Hepatocyte (in vitro differentiated cells): ENCODE data around the gene CORO2B. TPM values are rescaled to one million over a fixed set of nuclear protein-coding genes. Genes with fewer than 3 reads are reported as not detected.
A peak's percentile ranks its signal among the peaks of the same experiment; 100 is the strongest.

Source experiments
- DNase-seq: peaks from one replicate; pipeline ENCODE4 v3.0.0-alpha.2; 2016; ENCODE audit warnings: low spot score
- H2AFZ ChIP-seq: fragments of 200-600 bp; sonication (generic); 2 replicates; pipeline ENCODE4 v1.6.0; 2016; ENCODE audit warnings: antibody characterized with exemption, mild to moderate bottlenecking
- H3K27ac ChIP-seq: fragments of 200-600 bp; sonication (generic); 2 replicates; pipeline ENCODE4 v1.5.1; 2016; ENCODE audit warnings: mild to moderate bottlenecking
- H3K27me3 ChIP-seq: fragments of 200-600 bp; sonication (generic); 2 replicates; pipeline ENCODE4 v1.6.1; 2016
- H3K36me3 ChIP-seq: fragments of 200-600 bp; sonication (generic); replicated peaks from 2 replicates; pipeline ENCODE4 v1.5.1; 2016; ENCODE audit warnings: low read depth; ENCODE audit not compliant: insufficient read depth
- H3K4me1 ChIP-seq: fragments of 200-600 bp; sonication (generic); 2 replicates; pipeline ENCODE4 v1.5.1; 2016; ENCODE audit warnings: mild to moderate bottlenecking, moderate library complexity; ENCODE audit not compliant: insufficient read depth
- H3K4me2 ChIP-seq: fragments of 200-600 bp; sonication (generic); 2 replicates; pipeline ENCODE4 v1.6.0; 2016
- H3K4me3 ChIP-seq: fragments of 200-600 bp; sonication (generic); 2 replicates; pipeline ENCODE4 v1.5.1; 2016; ENCODE audit warnings: mild to moderate bottlenecking
- H3K79me2 ChIP-seq: fragments of 200-600 bp; sonication (generic); 2 replicates; pipeline ENCODE4 v1.6.0; 2017; ENCODE audit warnings: mild to moderate bottlenecking
- H3K9me2 ChIP-seq: fragments of 200-600 bp; sonication (generic); replicated peaks from 2 replicates; pipeline ENCODE4 v1.6.0; 2017; ENCODE audit warnings: mild to moderate bottlenecking; ENCODE audit not compliant: insufficient read depth
- H3K9me3 ChIP-seq: fragments of 200-600 bp; sonication (generic); 2 replicates; pipeline ENCODE4 v1.5.1; 2016; ENCODE audit warnings: low read depth, mild to moderate bottlenecking
- H4K20me1 ChIP-seq: fragments of 200-600 bp; sonication (generic); 2 replicates; pipeline ENCODE4 v1.6.0; 2016; ENCODE audit warnings: mild to moderate bottlenecking; ENCODE audit not compliant: insufficient read depth, poor library complexity, severe bottlenecking
- CTCF ChIP-seq: fragments of 200-600 bp; sonication (generic); IDR thresholded peaks from 2 replicates; pipeline ENCODE4 v1.5.1; 2016; ENCODE audit warnings: antibody characterized with exemption, mild to moderate bottlenecking; ENCODE audit not compliant: poor library complexity
- EZH2 ChIP-seq: fragments of 200-600 bp; sonication (generic); IDR thresholded peaks from 2 replicates; pipeline ENCODE4 v1.6.1; 2016; ENCODE audit warnings: antibody characterized with exemption, mild to moderate bottlenecking, borderline replicate concordance
- EZH2phosphoT487 ChIP-seq: fragments of 200-600 bp; sonication (generic); IDR thresholded peaks from one replicate; pipeline ENCODE4 v1.6.1; 2018; ENCODE audit warnings: antibody characterized with exemption, mild to moderate bottlenecking, low read depth, moderate library complexity; ENCODE audit not compliant: unreplicated experiment, severe bottlenecking
- WGBS: methylation state at CpG from one replicate; pipeline ENCODE4 v1.1.6; 2016; ENCODE audit warnings: low lambda C conversion rate; ENCODE audit errors: missing lambda C conversion rate; 5-methylcytosine and 5-hydroxymethylcytosine counted together
- polyA plus RNA-seq: library from polyadenylated mRNA; unstranded; fragments of >200 nt; fragmentation: Nextera tagmentation; extraction: Ambion mirVana; gene quantifications from 2 replicates; pipeline ENCODE4 v1.2.1, GENCODE V29; 2016
- total RNA-seq: library from RNA; depleted of rRNA; stranded (reverse); fragments of >200 nt; gene quantifications from 2 replicates; pipeline ENCODE4 v1.2.3, GENCODE V29; 2014

Gene CORO2B
- total and polyA plus RNA-seq, 2 experiments from 2014 or later, result 2.9 to 5.1 TPM

GRCh38 chr15:68542348-68542747 is 36.4 kb upstream of the CORO2B start:
- no peak for DNase-seq
- no peak overlapping the region for H3K27ac ChIP-seq

GRCh38 chr15:68542771-68543164 is 36.0 kb upstream of the CORO2B start:
- no peaks in the 10 kb centered on the region for H3K79me2 ChIP-seq
- no peaks in the 10 kb centered on the region for H3K9me3 ChIP-seq
- H3K9me2 ChIP-seq, result no peaks in the 10 kb centered on the region
- H2AFZ ChIP-seq, result no peak overlapping the region
- H3K4me2 ChIP-seq, result no peak overlapping the region
- no peak overlapping the region for H3K27ac ChIP-seq
- no peaks in the 10 kb centered on the region for H3K36me3 ChIP-seq
- no peaks in the 10 kb centered on the region for H4K20me1 ChIP-seq
- H3K4me3 ChIP-seq, result no peak overlapping the region
- H3K4me1 ChIP-seq, result no peaks in the 10 kb centered on the region
- no peaks in the 10 kb centered on the region for H3K27me3 ChIP-seq
- no peak for DNase-seq
- TF ChIP-seq EZH2, result no peak
- no peak for TF ChIP-seq CTCF
- TF ChIP-seq EZH2phosphoT487, result no peak
- 55% methylated on average over 4 of the region's 4 CpGs for WGBS

More at GRCh38 chr15:68542348-68542747, 36.4 kb upstream of the CORO2B start:
- H3K4me3 ChIP-seq, result no peak overlapping the region
- no peaks in the 10 kb centered on the region for H3K9me2 ChIP-seq
- H3K9me3 ChIP-seq, result no peaks in the 10 kb centered on the region
- TF ChIP-seq CTCF, result no peak
- TF ChIP-seq EZH2, result no peak
- TF ChIP-seq EZH2phosphoT487, result no peak
- H3K79me2 ChIP-seq, result no peaks in the 10 kb centered on the region
- no peak overlapping the region for H2AFZ ChIP-seq
- H4K20me1 ChIP-seq, result no peaks in the 10 kb centered on the region
- no peak overlapping the region for H3K4me2 ChIP-seq
- H3K36me3 ChIP-seq, result no peaks in the 10 kb centered on the region
- 69% methylated on average over 1 of the region's 1 CpG for WGBS
- no peaks in the 10 kb centered on the region for H3K27me3 ChIP-seq
- no peaks in the 10 kb centered on the region for H3K4me1 ChIP-seq

DNA sequence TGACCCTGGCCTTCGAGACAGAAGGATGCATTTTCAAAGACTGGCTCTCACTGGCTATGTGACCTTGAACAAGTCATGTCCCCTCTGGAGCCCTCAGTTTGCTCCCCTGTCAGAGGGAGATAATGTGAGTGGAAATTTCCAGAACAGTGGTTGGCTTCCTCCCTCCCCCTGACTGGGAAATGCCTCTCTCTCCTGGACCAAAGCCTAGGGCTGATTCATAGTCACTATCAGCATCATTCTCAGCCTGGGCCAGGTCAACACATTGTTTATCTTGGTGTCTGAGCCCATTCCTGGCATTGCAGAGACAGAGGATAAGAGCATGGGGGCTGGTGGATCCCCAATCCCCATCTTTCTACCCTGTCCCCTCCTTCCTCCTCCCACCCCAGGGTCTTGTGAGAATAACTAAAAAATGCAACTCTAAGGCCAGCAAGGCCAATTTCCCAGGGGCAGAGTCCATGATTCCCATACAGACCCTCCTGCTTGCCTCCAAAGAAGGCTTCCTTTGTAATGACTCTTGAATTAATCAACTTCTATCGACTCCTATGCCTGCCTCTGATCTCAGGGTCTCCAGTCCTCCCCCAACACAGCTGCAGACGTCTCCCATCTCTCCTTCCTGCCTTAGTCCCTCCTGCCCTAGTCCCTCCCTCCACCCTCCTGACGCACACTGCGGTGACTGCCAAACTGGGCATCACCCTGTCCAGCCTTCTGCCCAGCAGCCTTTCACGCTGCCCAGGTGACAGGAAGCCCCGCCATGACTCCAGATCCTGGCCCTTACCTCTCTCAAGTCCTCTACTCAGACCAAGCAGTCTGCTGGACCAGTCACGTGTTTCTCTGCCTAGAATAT is 35.4 kb upstream of the CORO2B start:
- Histone ChIP-seq H3K4me3 (no peak overlapping the region), H3K36me3 (no peaks in the 10 kb centered on the region), H4K20me1 (no peaks in the 10 kb centered on the region), H3K79me2 (no peaks in the 10 kb centered on the region), H3K9me3 (no peaks in the 10 kb centered on the region), H3K27me3 (no peaks in the 10 kb centered on the region), H3K9me2 (no peaks in the 10 kb centered on the region), H3K4me2 (no peak overlapping the region), H3K27ac (peak overlapping the region; percentile 23), H2AFZ (no peak overlapping the region), H3K4me1 (no peaks in the 10 kb centered on the region)
- TF ChIP-seq EZH2 (no peak), EZH2phosphoT487 (no peak)
- 89% methylated on average over 8 of the region's 8 CpGs for WGBS
- DNase-seq, result peak; percentile 62

DNA sequence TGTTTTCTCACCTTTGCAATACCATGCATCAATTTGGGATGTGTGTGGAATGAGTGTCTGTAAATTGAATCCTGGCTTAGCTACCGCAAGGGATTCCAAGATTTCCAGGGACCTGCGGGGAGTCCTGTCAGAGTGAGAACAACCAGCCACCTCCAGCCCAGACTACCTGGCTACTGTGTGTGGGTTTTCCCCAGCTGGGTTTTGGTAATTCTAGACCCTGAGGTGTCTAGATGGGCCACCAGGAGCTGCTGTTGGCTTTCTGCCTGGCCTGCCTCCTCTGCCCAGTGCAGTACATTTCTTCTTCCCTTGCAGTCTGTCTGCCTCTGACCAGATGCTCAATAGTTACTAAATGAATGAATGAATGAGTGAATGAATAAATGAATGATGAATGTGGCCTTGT is 32.5 kb upstream of the CORO2B start:
- Histone ChIP-seq H3K9me3 (no peaks in the 10 kb centered on the region), H3K4me2 (no peak overlapping the region), H3K4me3 (no peak overlapping the region), H4K20me1 (no peaks in the 10 kb centered on the region), H3K79me2 (no peaks in the 10 kb centered on the region), H3K27ac (no peak overlapping the region), H3K9me2 (no peaks in the 10 kb centered on the region), H3K4me1 (no peaks in the 10 kb centered on the region), H3K36me3 (no peaks in the 10 kb centered on the region), H2AFZ (no peak overlapping the region), H3K27me3 (no peaks in the 10 kb centered on the region)
- no peak for TF ChIP-seq EZH2
- TF ChIP-seq CTCF, result no peak
- WGBS, result 58% methylated on average over 2 of the region's 2 CpGs
- no peak for DNase-seq
